Endothelial cell of umbilical vein (primary cell): Measurements from ENCODE around the gene LMX1A. TPM values are rescaled to one million over a fixed set of nuclear protein-coding genes. Genes with fewer than 3 reads are reported as not detected.

Source experiments
- BruUV-seq: library from RNA; stranded (reverse); fragments of 400-500 nt; replicated peaks from 2 replicates; lab custom pipeline; 2021; lab: Mats Ljungman, UMichigan
- CTCF ChIA-PET: fragments of 300-600, 350-600 bp; sonication (Branson Sonifier 250); formaldehyde crosslinking; loops from one replicate; lab custom pipeline; 2021; ENCODE audit warnings: antibody characterized with exemption, inconsistent platforms; lab: Charles Lee
- POLR2A ChIA-PET: fragments of 300-600, 350-600 bp; sonication (Branson Sonifier 250); formaldehyde crosslinking; loops from one replicate; lab custom pipeline; 2021; ENCODE audit warnings: antibody characterized with exemption, inconsistent platforms; lab: Charles Lee
- DNase-seq: peaks from one replicate; pipeline ENCODE4 v3.0.0-alpha.2; 2011; ENCODE audit warnings: low read depth, low spot score
- FAIRE-seq: peaks from 2 replicates; lab custom pipeline; 2011; peaks lifted over from hg19 to GRCh38; lab: Jason Lieb, UNC
- H2AFZ ChIP-seq: 2 replicates; pipeline ENCODE4 v1.6.0; 2012; ENCODE audit warnings: low read depth, low read length, control low read depth, inconsistent platforms
- H3K27ac ChIP-seq: 2 replicates; pipeline ENCODE4 v1.5.1; 2011; ENCODE audit warnings: low read depth, mild to moderate bottlenecking, control low read depth, low read length, moderate library complexity; ENCODE audit not compliant: insufficient read depth
- H3K27me3 ChIP-seq, 2 experiments: 2 replicates each; pipeline versions ENCODE4 v1.6.0 to v1.6.1; 2011; ENCODE audit warnings: low read length in 2 of 2, mixed read lengths in 1 of 2; ENCODE audit not compliant: control insufficient read depth in 2 of 2, insufficient read depth in 2 of 2
- H3K36me3 ChIP-seq, 2 experiments: 2 replicates in 1 of 2; 3 replicates in 1 of 2; pipeline ENCODE4 v1.5.1; 2011; ENCODE audit warnings: low read length in 2 of 2, mild to moderate bottlenecking in 1 of 2, moderate library complexity in 1 of 2; ENCODE audit not compliant: control insufficient read depth in 2 of 2, insufficient read depth in 2 of 2; ENCODE audit errors: extremely low read depth in 1 of 2
- H3K4me1 ChIP-seq: 3 replicates; pipeline ENCODE4 v1.5.1; 2011; ENCODE audit warnings: mild to moderate bottlenecking, low read length; ENCODE audit not compliant: control insufficient read depth, insufficient read depth; ENCODE audit errors: extremely low read depth
- H3K4me2 ChIP-seq: 2 replicates; pipeline ENCODE4 v1.6.1; 2011; ENCODE audit warnings: low read length, control low read depth, mixed read lengths; ENCODE audit not compliant: insufficient read depth
- H3K4me3 ChIP-seq, 3 experiments: fragments of 200-600 bp in 1 of 3; sonication (generic), shearing (Covaris generic) in 1 of 3; replicated peaks in 1 of 3; 2 replicates each; pipeline ENCODE4 v1.5.1; 2011 to 2016; ENCODE audit warnings: control low read depth in 3 of 3, low read length in 3 of 3, mild to moderate bottlenecking in 2 of 3, inconsistent platforms in 1 of 3, low read depth in 1 of 3, moderate library complexity in 1 of 3; ENCODE audit not compliant: insufficient read depth in 1 of 3
- H3K79me2 ChIP-seq: 2 replicates; pipeline ENCODE4 v1.6.0; 2012; ENCODE audit warnings: low read length, inconsistent platforms; ENCODE audit not compliant: control insufficient read depth, insufficient read depth
- H3K9ac ChIP-seq: replicated peaks from 2 replicates; pipeline ENCODE3; 2011; ENCODE audit warnings: low read length, control low read depth; ENCODE audit not compliant: insufficient read depth; ENCODE audit errors: extremely low read depth
- H3K9me1 ChIP-seq: replicated peaks from 3 replicates; pipeline ENCODE4 v1.6.0; 2011; ENCODE audit warnings: mild to moderate bottlenecking, low read length; ENCODE audit not compliant: control insufficient read depth, insufficient read depth; ENCODE audit errors: extremely low read depth
- H3K9me3 ChIP-seq: replicated peaks from 2 replicates; pipeline ENCODE4 v1.5.1; 2012; ENCODE audit warnings: low read length, inconsistent platforms; ENCODE audit not compliant: control insufficient read depth, insufficient read depth
- H4K20me1 ChIP-seq: replicated peaks from 2 replicates; pipeline ENCODE3; 2011; ENCODE audit warnings: mild to moderate bottlenecking, low read length; ENCODE audit not compliant: control insufficient read depth, insufficient read depth; ENCODE audit errors: extremely low read depth
- EZH2 ChIP-seq: IDR thresholded peaks from 2 replicates; pipeline ENCODE4 v1.6.1; 2012; ENCODE audit warnings: borderline replicate concordance, low read depth, mild to moderate bottlenecking, moderate library complexity, low read length, inconsistent platforms; ENCODE audit not compliant: severe bottlenecking
- FOS ChIP-seq: IDR thresholded peaks from 2 replicates; pipeline ENCODE4 v1.6.1; 2011; ENCODE audit warnings: mild to moderate bottlenecking, low read length, moderate library complexity, borderline replicate concordance; ENCODE audit not compliant: insufficient read depth
- GATA2 ChIP-seq: IDR thresholded peaks from 2 replicates; pipeline ENCODE4 v1.7.0; 2011; ENCODE audit warnings: low read depth, mild to moderate bottlenecking, moderate library complexity, mixed read lengths, low read length; ENCODE audit not compliant: insufficient read length, insufficient read depth
- JUN ChIP-seq: IDR thresholded peaks from 2 replicates; pipeline ENCODE4 v1.6.1; 2011; ENCODE audit warnings: borderline replicate concordance, low read depth; ENCODE audit not compliant: insufficient read length, insufficient read depth
- MAX ChIP-seq: IDR thresholded peaks from 2 replicates; pipeline ENCODE4 v1.6.1; 2011; ENCODE audit not compliant: insufficient read depth, insufficient read length
- MYC ChIP-seq: IDR thresholded peaks from one replicate; pipeline ENCODE4 v1.6.1; 2011; ENCODE audit warnings: mild to moderate bottlenecking, low read depth, low read length
- POLR2A ChIP-seq: IDR thresholded peaks from 2 replicates; pipeline ENCODE4 v1.6.1; 2012; ENCODE audit warnings: low read depth, mild to moderate bottlenecking, control low read depth, low read length
- POLR2AphosphoS5 ChIP-seq: IDR thresholded peaks from 2 replicates; pipeline ENCODE4 v1.6.1; 2012; ENCODE audit warnings: low read depth, mild to moderate bottlenecking, control low read depth, low read length, moderate library complexity; ENCODE audit not compliant: insufficient read depth
- dilution Hi-C: fragments of 300-500 bp; cut with MboI; formaldehyde crosslinking; loops from one replicate; pipeline ENCODE4 v1.15.0; 2019; ENCODE audit warnings: low sequenced_read_pairs; ENCODE audit not compliant: extremely low pct_ligation_motif_present
- intact Hi-C: fragments of 100-400 bp; cut with micrococcal nuclease; formaldehyde crosslinking; loops from one replicate; pipeline ENCODE4 v1.10.0; 2022
- polyA plus RNA-seq, 4 experiments: library from polyadenylated mRNA; depleted of rRNA in 3 of 4; stranded (reverse) in 3 of 4; unstranded in 1 of 4; fragments of >200 nt; gene quantifications; 2 replicates each; pipeline versions ENCODE4 v1.2.1 to v1.2.3, GENCODE V29; 2011 to 2012; ENCODE audit warnings: missing spikeins in 1 of 4
- total RNA-seq: library from RNA; stranded (reverse); gene quantifications from 2 replicates; pipeline ENCODE4 v1.2.3, GENCODE V29; 2021
- TF ChIP-seq, protein P1 (sequence below), 2 donors: IDR thresholded peaks; 1 replicate in 1 of 2; 2 replicates in 1 of 2; pipeline ENCODE4 v1.5.1; 2011; ENCODE audit warnings: low read length in 2 of 2, mild to moderate bottlenecking in 2 of 2, moderate library complexity in 2 of 2, control low read depth in 1 of 2, inconsistent platforms in 1 of 2, low read depth in 1 of 2; ENCODE audit not compliant: insufficient read depth in 1 of 2; ENCODE audit errors: extremely low read depth in 1 of 2

Gene LMX1A
- total and polyA plus RNA-seq, 2 donors (not counting 3 experiments of a cell fraction or from before 2014, with no cell fraction given) = not detected

DNA sequence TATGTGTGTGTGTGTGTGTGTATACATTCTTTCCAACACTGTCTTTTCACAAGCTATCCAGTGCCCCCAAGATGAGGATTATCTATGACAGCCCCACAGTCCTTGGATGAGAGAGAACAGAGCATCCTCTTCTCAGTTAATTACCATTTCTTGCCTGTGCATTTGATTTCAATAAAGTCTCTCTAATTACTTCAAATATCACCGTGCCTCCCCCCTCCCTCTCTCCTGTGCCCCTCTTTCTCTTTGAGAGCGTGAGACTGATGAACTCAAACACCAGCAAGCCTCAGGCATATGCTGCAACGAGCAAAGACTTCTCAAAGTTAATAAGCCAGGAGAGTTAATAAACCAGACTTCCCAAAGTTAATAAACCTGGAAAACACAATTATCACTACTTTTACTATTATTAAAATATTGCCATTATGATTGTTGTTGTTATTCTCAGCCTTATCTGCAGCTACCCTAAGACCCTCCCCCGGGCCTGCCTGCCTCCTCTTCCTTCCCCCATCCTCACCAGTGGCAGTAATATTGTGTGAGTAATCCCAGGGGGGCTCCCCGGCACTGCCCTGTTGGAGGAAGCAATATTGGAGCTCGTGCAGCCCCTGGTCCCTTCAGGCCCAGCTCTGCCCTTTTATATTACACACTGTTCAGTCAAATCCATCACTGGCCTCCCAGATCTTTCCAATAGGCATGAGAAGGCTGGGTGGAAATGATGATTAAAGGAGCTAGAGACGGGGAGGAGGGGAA lies 30.9 kb downstream of the LMX1A start:
- intact Hi-C loops = no loop called here
- Histone ChIP-seq H3K9me1 (no peaks in the 10 kb centered on the region), H3K9ac (no peak overlapping the region), H3K36me3 (no peaks in the 10 kb centered on the region), H2AFZ (no peak overlapping the region), H4K20me1 (no peaks in the 10 kb centered on the region), H3K79me2 (no peaks in the 10 kb centered on the region), H3K4me3 (no peak overlapping the region), H3K27ac (no peak overlapping the region), H3K27me3 (no peaks in the 10 kb centered on the region), H3K9me3 (no peaks in the 10 kb centered on the region), H3K4me1 (no peaks in the 10 kb centered on the region), H3K4me2 (no peak overlapping the region)
- ChIA-PET CTCF (no interaction called here), POLR2A (no interaction called here)
- DNase-seq (no peak), FAIRE-seq (no peak)
- TF ChIP-seq FOS = no peak
- TF ChIP-seq GATA2 = no peak
- no peak for TF ChIP-seq JUN
- no peak for TF ChIP-seq MAX
- BruUV-seq = no TSS peak
- dilution Hi-C loops = no loop called here

GRCh38 chr1:165324050-165324449 lies 32.5 kb downstream of the LMX1A start:
- POLR2A ChIA-PET = no interaction called here
- CTCF ChIA-PET = no interaction called here
- FAIRE-seq = no peak

More at GRCh38 chr1:165324050-165324449, 32.5 kb downstream of the LMX1A start:
- H3K4me2 ChIP-seq = no peak overlapping the region
- H3K9ac ChIP-seq = no peak overlapping the region
- H3K27ac ChIP-seq = no peak overlapping the region
- H3K79me2 ChIP-seq = no peaks in the 10 kb centered on the region
- H3K36me3 ChIP-seq = no peaks in the 10 kb centered on the region
- intact Hi-C loops = no loop called here
- BruUV-seq = no TSS peak
- H3K27me3 ChIP-seq = no peaks in the 10 kb centered on the region
- H4K20me1 ChIP-seq = no peaks in the 10 kb centered on the region
- no peak for DNase-seq
- H3K9me3 ChIP-seq = no peaks in the 10 kb centered on the region
- dilution Hi-C loops = no loop called here
- TF ChIP-seq MYC (no peak), MAX (no peak), POLR2A (no peak), JUN (no peak), POLR2AphosphoS5 (no peak), FOS (no peak), EZH2 (no peak), GATA2 (no peak)
- TF ChIP-seq, protein P1, sequence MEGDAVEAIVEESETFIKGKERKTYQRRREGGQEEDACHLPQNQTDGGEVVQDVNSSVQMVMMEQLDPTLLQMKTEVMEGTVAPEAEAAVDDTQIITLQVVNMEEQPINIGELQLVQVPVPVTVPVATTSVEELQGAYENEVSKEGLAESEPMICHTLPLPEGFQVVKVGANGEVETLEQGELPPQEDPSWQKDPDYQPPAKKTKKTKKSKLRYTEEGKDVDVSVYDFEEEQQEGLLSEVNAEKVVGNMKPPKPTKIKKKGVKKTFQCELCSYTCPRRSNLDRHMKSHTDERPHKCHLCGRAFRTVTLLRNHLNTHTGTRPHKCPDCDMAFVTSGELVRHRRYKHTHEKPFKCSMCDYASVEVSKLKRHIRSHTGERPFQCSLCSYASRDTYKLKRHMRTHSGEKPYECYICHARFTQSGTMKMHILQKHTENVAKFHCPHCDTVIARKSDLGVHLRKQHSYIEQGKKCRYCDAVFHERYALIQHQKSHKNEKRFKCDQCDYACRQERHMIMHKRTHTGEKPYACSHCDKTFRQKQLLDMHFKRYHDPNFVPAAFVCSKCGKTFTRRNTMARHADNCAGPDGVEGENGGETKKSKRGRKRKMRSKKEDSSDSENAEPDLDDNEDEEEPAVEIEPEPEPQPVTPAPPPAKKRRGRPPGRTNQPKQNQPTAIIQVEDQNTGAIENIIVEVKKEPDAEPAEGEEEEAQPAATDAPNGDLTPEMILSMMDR (IDR thresholded peaks at IDR 0.05; ENCODE audit: extremely low read depth in 1 of 2, insufficient read depth in 1 of 2, low read depth in 1 of 2, low read length in 2 of 2) = no peak
- no peaks in the 10 kb centered on the region for H3K4me1 ChIP-seq
- no peaks in the 10 kb centered on the region for H3K9me1 ChIP-seq
- no peak overlapping the region for H3K4me3 ChIP-seq
- no peak overlapping the region for H2AFZ ChIP-seq
